ENCODE results near the gene PRKAB2.

Gene PRKAB2

GRCh38 chr1:147216124-147216523 is 43.9 kb upstream of the PRKAB2 start:
- H3K9me3 ChIP-seq (ENCODE audit: insufficient read depth, low read length, severe bottlenecking) = no peaks in the 10 kb centered on the region
- no peaks in the 10 kb centered on the region for H3K4me1 ChIP-seq (ENCODE audit: insufficient read depth, low read length)
- TF ChIP-seq EZH2 (IDR thresholded peaks at IDR 0.05; ENCODE audit: borderline replicate concordance, low read depth, low read length, severe bottlenecking) = no peak
- TF ChIP-seq CTCF (IDR thresholded peaks at IDR 0.05; ENCODE audit: borderline replicate concordance, extremely low read depth, low read length, poor library complexity, severe bottlenecking) = no peak
- H3K36me3 ChIP-seq (ENCODE audit: insufficient read depth, low read length) = no peaks in the 10 kb centered on the region
- H3K27me3 ChIP-seq (ENCODE audit: insufficient read depth, low read length, poor library complexity) = no peaks in the 10 kb centered on the region
- ATAC-seq (ENCODE audit: insufficient read depth, low read depth) (no peak), DNase-seq (no peak)
- no peaks in the 10 kb centered on the region for H3K79me2 ChIP-seq (ENCODE audit: insufficient read depth, low read length)
- H3K4me2 ChIP-seq (ENCODE audit: insufficient read depth, low read length) = no peak overlapping the region
- no peak overlapping the region for H3K27ac ChIP-seq (ENCODE audit: low read length)
- no peaks in the 10 kb centered on the region for H4K20me1 ChIP-seq (ENCODE audit: insufficient read depth, low read length)
- no peak overlapping the region for H3K9ac ChIP-seq (ENCODE audit: low read depth, low read length)
- H3K4me3 ChIP-seq (ENCODE audit: low read depth in 1 of 2, low read length in 2 of 2) = no peak overlapping the region
- H2AFZ ChIP-seq (ENCODE audit: low read depth, low read length) = no peak overlapping the region

- H3K4me2 ChIP-seq (ENCODE audit: insufficient read depth, low read length) = no peak overlapping the region
These were observed 43.3 kb upstream of the PRKAB2 start for GRCh38 chr1:147215540-147215916.

GRCh38 chr1:147214842-147215539 is 42.7 kb upstream of the PRKAB2 start:
- Histone ChIP-seq H3K27me3 (ENCODE audit: insufficient read depth, low read length, poor library complexity) (no peaks in the 10 kb centered on the region), H3K79me2 (ENCODE audit: insufficient read depth, low read length) (no peaks in the 10 kb centered on the region), H3K4me3 (ENCODE audit: low read depth in 1 of 2, low read length in 2 of 2) (no peak overlapping the region), H3K9ac (ENCODE audit: low read depth, low read length) (no peak overlapping the region), H3K4me1 (ENCODE audit: insufficient read depth, low read length) (no peaks in the 10 kb centered on the region), H2AFZ (ENCODE audit: low read depth, low read length) (no peak overlapping the region), H4K20me1 (ENCODE audit: insufficient read depth, low read length) (no peaks in the 10 kb centered on the region), H3K9me3 (ENCODE audit: insufficient read depth, low read length, severe bottlenecking) (no peaks in the 10 kb centered on the region), H3K4me2 (ENCODE audit: insufficient read depth, low read length) (no peak overlapping the region), H3K27ac (ENCODE audit: low read length) (no peak overlapping the region), H3K36me3 (ENCODE audit: insufficient read depth, low read length) (no peaks in the 10 kb centered on the region)
- ATAC-seq (ENCODE audit: insufficient read depth, low read depth) (no peak), DNase-seq (no peak)
- TF ChIP-seq CTCF (IDR thresholded peaks at IDR 0.05; ENCODE audit: borderline replicate concordance, extremely low read depth, low read length, poor library complexity, severe bottlenecking) (no peak), EZH2 (IDR thresholded peaks at IDR 0.05; ENCODE audit: borderline replicate concordance, low read depth, low read length, severe bottlenecking) (no peak)

More at GRCh38 chr1:147215540-147215916, 43.3 kb upstream of the PRKAB2 start:
- Histone ChIP-seq H3K36me3 (ENCODE audit: insufficient read depth, low read length) (no peaks in the 10 kb centered on the region), H3K9me3 (ENCODE audit: insufficient read depth, low read length, severe bottlenecking) (no peaks in the 10 kb centered on the region), H3K4me3 (ENCODE audit: low read depth in 1 of 2, low read length in 2 of 2) (no peak overlapping the region), H4K20me1 (ENCODE audit: insufficient read depth, low read length) (no peaks in the 10 kb centered on the region), H3K27me3 (ENCODE audit: insufficient read depth, low read length, poor library complexity) (no peaks in the 10 kb centered on the region), H3K79me2 (ENCODE audit: insufficient read depth, low read length) (no peaks in the 10 kb centered on the region), H3K4me1 (ENCODE audit: insufficient read depth, low read length) (no peaks in the 10 kb centered on the region), H3K27ac (ENCODE audit: low read length) (no peak overlapping the region), H3K9ac (ENCODE audit: low read depth, low read length) (no peak overlapping the region), H2AFZ (ENCODE audit: low read depth, low read length) (no peak overlapping the region)
- ATAC-seq (ENCODE audit: insufficient read depth, low read depth) (no peak), DNase-seq (no peak)
- TF ChIP-seq CTCF (IDR thresholded peaks at IDR 0.05; ENCODE audit: borderline replicate concordance, extremely low read depth, low read length, poor library complexity, severe bottlenecking) (no peak), EZH2 (IDR thresholded peaks at IDR 0.05; ENCODE audit: borderline replicate concordance, low read depth, low read length, severe bottlenecking) (no peak)
